IMR-90 (cell line): ENCODE measurements around the gene FAM20C. TPM values are rescaled to one million over a fixed set of nuclear protein-coding genes. Genes with fewer than 3 reads are reported as not detected.

Experiments
- ATAC-seq: fragments of 200-7000 bp; cut with Tn5 transposase; 2 replicates; pipeline ENCODE4 v1.9.1; 2020; ENCODE audit warnings: low read depth, mild to moderate bottlenecking, moderate library complexity
- BruUV-seq: library from RNA; stranded (reverse); fragments of 400-500 nt; replicated peaks from 2 replicates; lab custom pipeline; 2021; lab: Mats Ljungman, UMichigan
- CTCF ChIA-PET: fragments of 300-600 bp; formaldehyde crosslinking; extraction: SDS; loops from one replicate; lab custom pipeline; 2021; ENCODE audit warnings: antibody characterized with exemption; lab: Yijun Ruan, JAX
- POLR2A ChIA-PET: fragments of 300-600 bp; sonication (Branson Sonifier 250); formaldehyde crosslinking; loops from one replicate; lab custom pipeline; 2022; ENCODE audit warnings: antibody characterized with exemption; ENCODE audit not compliant: unreplicated experiment; lab: Charles Lee
- DNase-seq: peaks from one replicate; pipeline ENCODE4 v3.0.0; 2013
- H2AFZ ChIP-seq: replicated peaks from 2 replicates; pipeline ENCODE3; 2013; ENCODE audit warnings: low read length, mild to moderate bottlenecking; ENCODE audit not compliant: poor library complexity
- H2AK5ac ChIP-seq: 2 replicates; pipeline ENCODE4 v1.6.1; 2013; ENCODE audit warnings: low read depth, low read length, inconsistent platforms
- H2AK9ac ChIP-seq: replicated peaks from 2 replicates; pipeline ENCODE3; 2013; ENCODE audit warnings: mild to moderate bottlenecking, low read depth, low read length, moderate library complexity; ENCODE audit not compliant: poor library complexity
- H2BK120ac ChIP-seq: 2 replicates; pipeline ENCODE4 v1.6.1; 2013; ENCODE audit warnings: low read depth, low read length, inconsistent platforms
- H2BK15ac ChIP-seq: 3 replicates; pipeline ENCODE4 v1.6.1; 2013; ENCODE audit warnings: low read depth, low read length, inconsistent platforms
- H2BK20ac ChIP-seq: 2 replicates; pipeline ENCODE4 v1.6.1; 2013; ENCODE audit warnings: low read depth, mild to moderate bottlenecking, inconsistent platforms, low read length, moderate library complexity
- H2BK5ac ChIP-seq: 2 replicates; pipeline ENCODE4 v1.6.1; 2013; ENCODE audit warnings: mild to moderate bottlenecking, low read depth, low read length, inconsistent platforms; ENCODE audit not compliant: poor library complexity, severe bottlenecking
- H3K14ac ChIP-seq: replicated peaks from 2 replicates; pipeline ENCODE4 v1.6.1; 2013; ENCODE audit warnings: low read depth, low read length, inconsistent platforms
- H3K18ac ChIP-seq: 2 replicates; pipeline ENCODE4 v1.6.1; 2013; ENCODE audit warnings: low read depth, low read length, control low read depth
- H3K23ac ChIP-seq: 2 replicates; pipeline ENCODE4 v1.6.1; 2013; ENCODE audit warnings: low read depth, low read length, inconsistent platforms
- H3K27ac ChIP-seq: 2 replicates; pipeline ENCODE4 v1.5.1; 2013; ENCODE audit warnings: mild to moderate bottlenecking, control low read depth, low read length; ENCODE audit not compliant: insufficient read depth
- H3K27me3 ChIP-seq: 2 replicates; pipeline ENCODE4 v1.6.1; 2013; ENCODE audit warnings: low read length; ENCODE audit not compliant: control insufficient read depth, insufficient read depth
- H3K36me3 ChIP-seq: 2 replicates; pipeline ENCODE4 v1.6.1; 2013; ENCODE audit warnings: low read length, mixed read lengths; ENCODE audit not compliant: control insufficient read depth, insufficient read depth
- H3K4ac ChIP-seq: 2 replicates; pipeline ENCODE4 v1.6.1; 2013; ENCODE audit warnings: low read depth, low read length, inconsistent platforms
- H3K4me1 ChIP-seq: 2 replicates; pipeline ENCODE4 v1.6.1; 2013; ENCODE audit warnings: low read length, mixed read lengths; ENCODE audit not compliant: control insufficient read depth, insufficient read depth
- H3K4me2 ChIP-seq: 2 replicates; pipeline ENCODE4 v1.6.1; 2013; ENCODE audit warnings: low read depth, mild to moderate bottlenecking, control low read depth, low read length, moderate library complexity
- H3K4me3 ChIP-seq: 2 replicates; pipeline ENCODE4 v1.5.1; 2013; ENCODE audit warnings: low read depth, mild to moderate bottlenecking, control low read depth, low read length, moderate library complexity; ENCODE audit not compliant: insufficient read depth
- H3K56ac ChIP-seq: 2 replicates; pipeline ENCODE4 v1.6.1; 2013; ENCODE audit warnings: low read length, inconsistent platforms; ENCODE audit not compliant: insufficient read depth; ENCODE audit errors: extremely low read depth
- H3K79me1 ChIP-seq, 2 experiments: 2 replicates each; pipeline ENCODE4 v1.6.1; 2013; ENCODE audit warnings: low read length in 2 of 2, inconsistent platforms in 1 of 2, low read depth in 1 of 2
- H3K9ac ChIP-seq: 2 replicates; pipeline ENCODE4 v1.6.1; 2013; ENCODE audit warnings: low read depth, low read length, control low read depth
- H3K9me1 ChIP-seq: 2 replicates; pipeline ENCODE4 v1.6.1; 2013; ENCODE audit warnings: low read length, inconsistent platforms; ENCODE audit not compliant: insufficient read depth
- H3K9me3 ChIP-seq: 2 replicates; pipeline ENCODE4 v1.6.1; 2013; ENCODE audit warnings: low read length; ENCODE audit not compliant: control insufficient read depth, insufficient read depth
- H4K20me1 ChIP-seq: 2 replicates; pipeline ENCODE4 v1.6.1; 2013; ENCODE audit warnings: low read length, inconsistent platforms; ENCODE audit not compliant: insufficient read depth
- H4K5ac ChIP-seq: 2 replicates; pipeline ENCODE4 v1.6.1; 2013; ENCODE audit warnings: mild to moderate bottlenecking, low read depth, low read length, control low read depth
- H4K8ac ChIP-seq, 2 experiments: 2 replicates each; pipeline ENCODE4 v1.6.1; 2013; ENCODE audit warnings: low read depth in 2 of 2, low read length in 2 of 2, control low read depth in 1 of 2, inconsistent platforms in 1 of 2
- H4K91ac ChIP-seq: 2 replicates; pipeline ENCODE4 v1.6.1; 2013; ENCODE audit warnings: low read depth, low read length, inconsistent platforms; ENCODE audit not compliant: insufficient read depth
- CHD1 ChIP-seq: IDR thresholded peaks from 2 replicates; pipeline ENCODE4 v1.6.1; 2012; ENCODE audit warnings: low read depth, low read length, improper control_type of control experiment
- MAZ ChIP-seq: IDR thresholded peaks from 2 replicates; pipeline ENCODE4 v1.6.1; 2012; ENCODE audit warnings: low read depth, mild to moderate bottlenecking, low read length, improper control_type of control experiment, moderate library complexity, borderline replicate concordance
- RAD21 ChIP-seq: IDR thresholded peaks from 2 replicates; pipeline ENCODE4 v1.6.1; 2012; ENCODE audit warnings: low read length, improper control_type of control experiment
- RFX5 ChIP-seq: IDR thresholded peaks from 2 replicates; pipeline ENCODE4 v1.8.0; 2012; ENCODE audit warnings: low read depth, mild to moderate bottlenecking, low read length, moderate library complexity
- WGBS, 2 experiments: methylation state at CpG; one replicate each; pipeline versions ENCODE4 v1.1.5 to v1.1.7; 2013; ENCODE audit warnings: missing lambda C conversion rate in 2 of 2; ENCODE audit not compliant: insufficient read length in 1 of 2; ENCODE audit errors: extremely low coverage in 2 of 2; 5-methylcytosine and 5-hydroxymethylcytosine counted together
- dilution Hi-C: fragments of 300-500 bp; cut with HindIII; formaldehyde crosslinking; loops from one replicate; pipeline ENCODE4 v1.14.3; 2018; ENCODE audit warnings: low sequenced_read_pairs; ENCODE audit not compliant: unreplicated experiment
- in situ Hi-C: fragments of 300-500 bp; cut with MboI; formaldehyde crosslinking; loops from 3 replicates; pipeline ENCODE4 v1.14.3; 2019; ENCODE audit warnings: low sequenced_read_pairs, inconsistent platforms, mixed read lengths
- intact Hi-C: fragments of 100-400 bp; cut with micrococcal nuclease; formaldehyde crosslinking; loops from 2 replicates; pipeline ENCODE4 v1.10.0; 2022
- polyA plus RNA-seq, 3 experiments: library from polyadenylated mRNA; depleted of rRNA; stranded (reverse); fragments of >200 nt; gene quantifications; 2 replicates each; pipeline ENCODE4 v1.2.3, GENCODE V29; 2012; ENCODE audit warnings: low replicate concordance in 1 of 3
- total RNA-seq: library from RNA; depleted of rRNA; stranded (reverse); fragments of >200 nt; gene quantifications from 2 replicates; pipeline ENCODE4 v1.2.3, GENCODE V29; 2012

FAM20C gene
- total and polyA plus RNA-seq, 2 of the 4 experiments (the other 2 are of a cell fraction) = 7.7 to 36.6 TPM

DNA sequence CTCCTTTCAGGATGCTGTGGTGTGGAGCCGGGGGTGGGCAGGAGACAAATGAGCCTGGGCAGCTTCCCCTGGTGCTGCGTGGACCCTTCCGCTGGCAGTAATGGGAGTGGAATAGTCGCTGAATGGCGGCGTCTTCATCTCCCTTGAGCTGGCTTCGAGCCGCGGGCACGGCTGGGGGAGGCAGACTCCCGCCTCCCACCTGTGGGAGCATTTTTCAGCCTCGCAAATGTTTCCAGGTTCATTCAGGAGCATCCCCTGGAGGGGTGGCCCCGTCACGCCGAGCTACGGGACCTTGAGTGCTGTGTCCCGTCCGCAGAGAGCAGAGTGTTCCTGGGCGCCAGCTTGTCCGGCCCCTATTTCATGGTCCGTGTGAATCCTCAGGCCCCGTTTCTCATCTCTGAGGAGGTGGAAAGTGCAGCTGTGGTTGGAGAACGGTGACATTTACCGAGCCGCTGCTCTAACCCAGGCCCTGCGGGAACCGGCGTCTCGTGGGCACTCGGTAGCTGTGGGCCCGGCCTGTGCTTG lies 18.1 kb downstream of the FAM20C start:
- Histone ChIP-seq H3K9ac (no peak overlapping the region), H2BK5ac (no peak overlapping the region), H4K8ac (no peak overlapping the region), H3K27me3 (no peaks in the 10 kb centered on the region), H3K9me3 (no peaks in the 10 kb centered on the region), H3K27ac (no peak overlapping the region), H3K4me1 (peaks cover 7% of the 10 kb centered on the region), H2AK9ac (no peak overlapping the region), H2BK20ac (no peak overlapping the region), H3K56ac (no peak overlapping the region), H4K5ac (no peak overlapping the region), H4K20me1 (peaks cover 58% of the 10 kb centered on the region), H2AFZ (no peak overlapping the region), H3K18ac (no peak overlapping the region), H3K4ac (no peak overlapping the region), H3K4me2 (no peak overlapping the region), H2BK15ac (no peak overlapping the region), H3K36me3 (peaks cover 72% of the 10 kb centered on the region), H3K4me3 (no peak overlapping the region), H2BK120ac (no peak overlapping the region), H4K91ac (no peak overlapping the region), H3K23ac (no peak overlapping the region), H3K9me1 (peaks cover 23% of the 10 kb centered on the region), H3K14ac (no peak overlapping the region), H3K79me1 (peaks cover 27 to 82% of the 10 kb centered on the region in 2 experiments), H2AK5ac (no peak overlapping the region)
- intact Hi-C loops = no loop called here
- no TSS peak for BruUV-seq
- TF ChIP-seq MAZ (no peak), CHD1 (no peak), RFX5 (no peak), RAD21 (no peak)
- WGBS, 2 experiments = 87% methylated on average over 10 of the region's 31 CpGs; no CpG with 5 or more reads in 1 of the 2 experiments
- no peak for DNase-seq
- ChIA-PET POLR2A (no interaction called here), CTCF (no interaction called here)
- dilution Hi-C loops = no loop called here
- in situ Hi-C loops = no loop called here
- ATAC-seq = no peak
